PFSK-1 (cell line): ENCODE data around the gene SH3GLB1.

Source experiments
- FOXP2 ChIP-seq: optimal IDR thresholded peaks from 2 replicates; pipeline ENCODE3; 2011; ENCODE audit warnings: borderline replicate concordance, control low read depth, inconsistent platforms; ENCODE audit not compliant: insufficient read depth; ENCODE audit errors: extremely low read length, extremely low read depth
- POLR2AphosphoS5 ChIP-seq: IDR thresholded peaks from 2 replicates; pipeline ENCODE4 v1.6.1; 2012; ENCODE audit warnings: low read depth, mild to moderate bottlenecking, control low read depth, low read length, moderate library complexity
- SIN3A ChIP-seq: IDR thresholded peaks from 2 replicates; pipeline ENCODE4 v1.6.1; 2012; ENCODE audit warnings: mild to moderate bottlenecking, low read length, moderate library complexity, borderline replicate concordance; ENCODE audit not compliant: insufficient read depth
- TAF1 ChIP-seq: IDR thresholded peaks from 2 replicates; pipeline ENCODE4 v1.6.1; 2012; ENCODE audit warnings: low read length, control low read depth, borderline replicate concordance; ENCODE audit not compliant: insufficient read depth
- TF ChIP-seq, protein P1 (sequence below), 2 experiments: IDR thresholded peaks; 2 replicates each; pipeline versions ENCODE4 v1.6.1 to v1.8.0; 2011 to 2012; ENCODE audit warnings: low read depth in 2 of 2, low read length in 2 of 2, control low read depth in 1 of 2, inconsistent platforms in 1 of 2, mild to moderate bottlenecking in 1 of 2, moderate library complexity in 1 of 2; ENCODE audit not compliant: insufficient read depth in 1 of 2

The SH3GLB1 gene

GRCh38 chr1:86795316-86795715, 90.9 kb downstream of the SH3GLB1 start:
- TF ChIP-seq POLR2AphosphoS5 (no peak), SIN3A (no peak), TAF1 (no peak), FOXP2 (no peak)
- TF ChIP-seq, protein P1, sequence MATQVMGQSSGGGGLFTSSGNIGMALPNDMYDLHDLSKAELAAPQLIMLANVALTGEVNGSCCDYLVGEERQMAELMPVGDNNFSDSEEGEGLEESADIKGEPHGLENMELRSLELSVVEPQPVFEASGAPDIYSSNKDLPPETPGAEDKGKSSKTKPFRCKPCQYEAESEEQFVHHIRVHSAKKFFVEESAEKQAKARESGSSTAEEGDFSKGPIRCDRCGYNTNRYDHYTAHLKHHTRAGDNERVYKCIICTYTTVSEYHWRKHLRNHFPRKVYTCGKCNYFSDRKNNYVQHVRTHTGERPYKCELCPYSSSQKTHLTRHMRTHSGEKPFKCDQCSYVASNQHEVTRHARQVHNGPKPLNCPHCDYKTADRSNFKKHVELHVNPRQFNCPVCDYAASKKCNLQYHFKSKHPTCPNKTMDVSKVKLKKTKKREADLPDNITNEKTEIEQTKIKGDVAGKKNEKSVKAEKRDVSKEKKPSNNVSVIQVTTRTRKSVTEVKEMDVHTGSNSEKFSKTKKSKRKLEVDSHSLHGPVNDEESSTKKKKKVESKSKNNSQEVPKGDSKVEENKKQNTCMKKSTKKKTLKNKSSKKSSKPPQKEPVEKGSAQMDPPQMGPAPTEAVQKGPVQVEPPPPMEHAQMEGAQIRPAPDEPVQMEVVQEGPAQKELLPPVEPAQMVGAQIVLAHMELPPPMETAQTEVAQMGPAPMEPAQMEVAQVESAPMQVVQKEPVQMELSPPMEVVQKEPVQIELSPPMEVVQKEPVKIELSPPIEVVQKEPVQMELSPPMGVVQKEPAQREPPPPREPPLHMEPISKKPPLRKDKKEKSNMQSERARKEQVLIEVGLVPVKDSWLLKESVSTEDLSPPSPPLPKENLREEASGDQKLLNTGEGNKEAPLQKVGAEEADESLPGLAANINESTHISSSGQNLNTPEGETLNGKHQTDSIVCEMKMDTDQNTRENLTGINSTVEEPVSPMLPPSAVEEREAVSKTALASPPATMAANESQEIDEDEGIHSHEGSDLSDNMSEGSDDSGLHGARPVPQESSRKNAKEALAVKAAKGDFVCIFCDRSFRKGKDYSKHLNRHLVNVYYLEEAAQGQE (IDR thresholded peaks at IDR 0.05; ENCODE audit: insufficient read depth in 1 of 2, low read depth in 2 of 2, low read length in 2 of 2): no peak
